Fibroblast of lung (primary cell): ENCODE measurements around the gene SLIT3. TPM values are rescaled to one million over a fixed set of nuclear protein-coding genes. Genes with fewer than 3 reads are reported as not detected.

ENCODE experiments used
- DNase-seq, 2 donors: peaks; one replicate each; pipeline versions ENCODE4 v3.0.0 to v3.0.0-alpha.2; 2010; ENCODE audit warnings: low read depth in 2 of 2
- H2AFZ ChIP-seq: 2 replicates; pipeline ENCODE4 v1.5.1; 2012; ENCODE audit warnings: low read length, control low read depth, inconsistent platforms
- H3K27ac ChIP-seq: 2 replicates; pipeline ENCODE4 v1.5.1; 2011; ENCODE audit warnings: low read length, control low read depth; ENCODE audit not compliant: insufficient read depth
- H3K27me3 ChIP-seq: 2 replicates; pipeline ENCODE4 v1.5.1; 2011; ENCODE audit warnings: mild to moderate bottlenecking, low read length; ENCODE audit not compliant: control insufficient read depth, insufficient read depth
- H3K36me3 ChIP-seq: 2 replicates; pipeline ENCODE4 v1.5.1; 2011; ENCODE audit warnings: low read length; ENCODE audit not compliant: control insufficient read depth, insufficient read depth
- H3K4me1 ChIP-seq: 2 replicates; pipeline ENCODE4 v1.5.1; 2011; ENCODE audit warnings: low read length; ENCODE audit not compliant: control insufficient read depth, insufficient read depth; ENCODE audit errors: extremely low read depth
- H3K4me2 ChIP-seq: 2 replicates; pipeline ENCODE4 v1.5.1; 2011; ENCODE audit warnings: low read length, control low read depth; ENCODE audit not compliant: insufficient read depth; ENCODE audit errors: extremely low read depth
- H3K4me3 ChIP-seq, 4 experiments: fragments of 200-600 bp in 1 of 4; sonication (generic) in 1 of 4; replicated peaks in 1 of 4; 2 replicates each; pipeline ENCODE4 v1.5.1; 2011 to 2016; ENCODE audit warnings: low read length in 4 of 4, low read depth in 3 of 4, mild to moderate bottlenecking in 3 of 4, control low read depth in 2 of 4, inconsistent platforms in 1 of 4, mixed read lengths in 1 of 4; ENCODE audit not compliant: insufficient read depth in 1 of 4; ENCODE audit errors: control extremely low read depth in 1 of 4
- H3K79me2 ChIP-seq: 2 replicates; pipeline ENCODE4 v1.5.1; 2012; ENCODE audit warnings: mild to moderate bottlenecking, low read length, inconsistent platforms; ENCODE audit not compliant: control insufficient read depth, insufficient read depth
- H3K9ac ChIP-seq: 2 replicates; pipeline ENCODE4 v1.5.1; 2011; ENCODE audit warnings: mild to moderate bottlenecking, low read length, control low read depth; ENCODE audit not compliant: insufficient read depth
- H3K9me3 ChIP-seq: 2 replicates; pipeline ENCODE4 v1.5.1; 2012; ENCODE audit warnings: low read depth, low read length; ENCODE audit not compliant: control insufficient read depth, insufficient read depth
- H4K20me1 ChIP-seq: 2 replicates; pipeline ENCODE4 v1.5.1; 2011; ENCODE audit warnings: low read length; ENCODE audit not compliant: control insufficient read depth, insufficient read depth; ENCODE audit errors: extremely low read depth
- CTCF ChIP-seq, 2 donors: IDR thresholded peaks in 1 of 2; conservative IDR thresholded peaks in 1 of 2; 1 replicate in 1 of 2; 2 replicates in 1 of 2; pipeline ENCODE4 v1.5.1; 2011 to 2012; ENCODE audit warnings: low read length in 2 of 2, control low read depth in 1 of 2, inconsistent platforms in 1 of 2, low read depth in 1 of 2, mild to moderate bottlenecking in 1 of 2
- EZH2 ChIP-seq: IDR thresholded peaks from 2 replicates; pipeline ENCODE4 v1.5.1; 2012; ENCODE audit warnings: low read length, control low read depth, mild to moderate bottlenecking; ENCODE audit errors: missing control alignments
- polyA plus RNA-seq, 2 donors: library from polyadenylated mRNA; depleted of rRNA in 1 of 2; stranded (reverse) in 1 of 2; unstranded in 1 of 2; fragments of >200 nt; gene quantifications; 2 replicates each; pipeline ENCODE4 v1.2.1, GENCODE V29; 2011 to 2012; ENCODE audit warnings: missing spikeins in 1 of 2
- total RNA-seq: library from RNA; depleted of rRNA; stranded (reverse); fragments of >200 nt; gene quantifications from 2 replicates; pipeline ENCODE4 v1.2.1, GENCODE V29; 2014

The SLIT3 gene
- total and polyA plus RNA-seq, 2 donors (not counting 1 experiment from before 2014, with no cell fraction given) = 1.6 to 4.6 TPM

- no peaks in the 10 kb centered on the region for H3K9me3 ChIP-seq
- DNase-seq = no peak
- H3K36me3 ChIP-seq = no peaks in the 10 kb centered on the region
- no peaks in the 10 kb centered on the region for H3K79me2 ChIP-seq
- H3K27me3 ChIP-seq = no peaks in the 10 kb centered on the region
- no peak overlapping the region for H3K4me3 ChIP-seq
- H4K20me1 ChIP-seq = no peaks in the 10 kb centered on the region
- H3K27ac ChIP-seq = no peak overlapping the region
- TF ChIP-seq EZH2 = no peak
- TF ChIP-seq CTCF (conservative IDR thresholded peaks at IDR 0.05 in 1 of 2, IDR thresholded peaks at IDR 0.05 in 1 of 2; ENCODE audit: low read depth in 1 of 2, low read length in 2 of 2) = no peak
- H2AFZ ChIP-seq = no peak overlapping the region
- H3K4me1 ChIP-seq = no peaks in the 10 kb centered on the region
- H3K4me2 ChIP-seq = no peak overlapping the region
- H3K9ac ChIP-seq = no peak overlapping the region
These were observed 478.6 kb downstream of the SLIT3 start for GRCh38 chr5:168822248-168822744.

GRCh38 chr5:168820874-168821273 is 480.1 kb downstream of the SLIT3 start:
- H3K27ac ChIP-seq = no peak overlapping the region
- H3K36me3 ChIP-seq = no peaks in the 10 kb centered on the region
- no peaks in the 10 kb centered on the region for H3K4me1 ChIP-seq
- H3K79me2 ChIP-seq = no peaks in the 10 kb centered on the region
- no peak overlapping the region for H3K4me3 ChIP-seq
- H2AFZ ChIP-seq = no peak overlapping the region
- H3K27me3 ChIP-seq = no peaks in the 10 kb centered on the region
- no peak for DNase-seq
- no peak overlapping the region for H3K4me2 ChIP-seq
- TF ChIP-seq EZH2 (no peak), CTCF (conservative IDR thresholded peaks at IDR 0.05 in 1 of 2, IDR thresholded peaks at IDR 0.05 in 1 of 2; ENCODE audit: low read depth in 1 of 2, low read length in 2 of 2) (no peak)
- no peaks in the 10 kb centered on the region for H4K20me1 ChIP-seq
- H3K9ac ChIP-seq = no peak overlapping the region
- H3K9me3 ChIP-seq = no peaks in the 10 kb centered on the region

GRCh38 chr5:168819004-168819621 is 481.8 kb downstream of the SLIT3 start:
- TF ChIP-seq CTCF (conservative IDR thresholded peaks at IDR 0.05 in 1 of 2, IDR thresholded peaks at IDR 0.05 in 1 of 2; ENCODE audit: low read depth in 1 of 2, low read length in 2 of 2) (no peak), EZH2 (no peak)
- H3K4me2 ChIP-seq = no peak overlapping the region
- H3K36me3 ChIP-seq = no peaks in the 10 kb centered on the region
- no peaks in the 10 kb centered on the region for H4K20me1 ChIP-seq
- no peak overlapping the region for H3K27ac ChIP-seq
- H3K9me3 ChIP-seq = no peaks in the 10 kb centered on the region
- no peak overlapping the region for H3K9ac ChIP-seq
- no peaks in the 10 kb centered on the region for H3K79me2 ChIP-seq
- no peak overlapping the region for H3K4me3 ChIP-seq
- H3K4me1 ChIP-seq = no peaks in the 10 kb centered on the region
- H2AFZ ChIP-seq = no peak overlapping the region
- no peak for DNase-seq
- no peaks in the 10 kb centered on the region for H3K27me3 ChIP-seq
